Gastrocnemius medialis (tissue), 4 donors: ENCODE data around the gene FAM8A1.

Source experiments
- CTCF ChIP-seq, 5 experiments: fragments of 450-650 bp in 3 of 5; fragments of 200-600 bp in 2 of 5; sonication (generic) in 2 of 5; IDR thresholded peaks in 4 of 5; conservative IDR thresholded peaks in 1 of 5; 1 replicate in 4 of 5; 2 replicates in 1 of 5; pipeline ENCODE4 v1.5.1; 2016 to 2019; ENCODE audit warnings: antibody characterized with exemption in 5 of 5, mild to moderate bottlenecking in 3 of 5, moderate library complexity in 3 of 5
- POLR2A ChIP-seq, 2 donors: fragments of 450-650 bp; IDR thresholded peaks; one replicate each; pipeline ENCODE4 v1.6.1; 2017; ENCODE audit warnings: antibody characterized with exemption in 2 of 2, mild to moderate bottlenecking in 2 of 2, moderate library complexity in 2 of 2

- TF ChIP-seq CTCF (IDR thresholded peaks at IDR 0.05 in 4 of 5, conservative IDR thresholded peaks at IDR 0.05 in 1 of 5) (no peak), POLR2A (IDR thresholded peaks at IDR 0.05) (peak in 1 of 2 donors; percentile 15)
Measured at GRCh38 chr6:17580518-17581048, 19.5 kb upstream of the FAM8A1 start.
